Natural killer cell (primary cell): ENCODE results near the gene SURF2. TPM values are rescaled to one million over a fixed set of nuclear protein-coding genes. Genes with fewer than 3 reads are reported as not detected.
"Not testable (repeated sequence)": the region's sequence is repeated elsewhere in the genome, so short reads cannot be mapped to it uniquely, and the experiment has no call there.

ENCODE experiments used
- ATAC-seq, 3 donors: fragments of 150-1000 bp in 2 of 3; fragments of 200-7000 bp in 1 of 3; cut with Tn5 transposase; 1 replicate in 1 of 3; 2 replicates in 2 of 3; pipeline ENCODE4 v1.10.0; 2021; ENCODE audit warnings: mild to moderate bottlenecking in 2 of 3, moderate library complexity in 2 of 3
- DNase-seq, 2 donors: peaks; one replicate each; pipeline versions ENCODE4 v3.0.0 to v3.0.0-alpha.2; 2013 to 2021; ENCODE audit warnings: mixed read lengths in 1 of 2
- H3K27ac ChIP-seq: one replicate; pipeline ENCODE4 v1.5.1; 2013; ENCODE audit warnings: mild to moderate bottlenecking, low read length
- H3K27me3 ChIP-seq: one replicate; pipeline ENCODE4 v1.6.1; 2013; ENCODE audit warnings: low read length; ENCODE audit not compliant: control insufficient read depth, insufficient read depth
- H3K36me3 ChIP-seq: one replicate; pipeline ENCODE4 v1.6.1; 2013; ENCODE audit warnings: low read length; ENCODE audit not compliant: control insufficient read depth, insufficient read depth
- H3K4me1 ChIP-seq: one replicate; pipeline ENCODE4 v1.6.1; 2013; ENCODE audit warnings: low read length; ENCODE audit not compliant: control insufficient read depth, insufficient read depth
- H3K4me3 ChIP-seq: one replicate; pipeline ENCODE4 v1.5.1; 2013; ENCODE audit warnings: low read length
- H3K9me3 ChIP-seq: one replicate; pipeline ENCODE4 v1.6.1; 2013; ENCODE audit warnings: low read length; ENCODE audit not compliant: control insufficient read depth, insufficient read depth
- H3K27ac Mint-ChIP-seq, 2 donors: one replicate each; pipeline ENCODE4 v1.8.0; 2022; ENCODE audit warnings: mild to moderate bottlenecking in 2 of 2, mixed read lengths in 2 of 2, moderate library complexity in 1 of 2
- H3K27me3 Mint-ChIP-seq, 2 donors: one replicate each; pipeline ENCODE4 v1.8.0; 2022; ENCODE audit warnings: low read depth in 2 of 2, mixed read lengths in 2 of 2
- H3K36me3 Mint-ChIP-seq: one replicate; pipeline ENCODE4 v1.8.0; 2022; ENCODE audit warnings: mixed read lengths
- H3K4me1 Mint-ChIP-seq, 2 donors: one replicate each; pipeline ENCODE4 v1.8.0; 2022; ENCODE audit warnings: mixed read lengths in 2 of 2
- H3K4me3 Mint-ChIP-seq: one replicate; pipeline ENCODE4 v1.8.0; 2022; ENCODE audit warnings: mild to moderate bottlenecking, moderate library complexity, mixed read lengths
- H3K9me3 Mint-ChIP-seq, 2 donors: one replicate each; pipeline ENCODE4 v1.8.0; 2022; ENCODE audit warnings: mixed read lengths in 2 of 2
- WGBS: methylation state at CpG from one replicate; pipeline ENCODE4 v1.1.7; 2013; ENCODE audit warnings: missing lambda C conversion rate; ENCODE audit not compliant: insufficient coverage; 5-methylcytosine and 5-hydroxymethylcytosine counted together
- intact Hi-C: fragments of 100-400 bp; cut with micrococcal nuclease; formaldehyde crosslinking; loops from one replicate; pipeline ENCODE4 v1.14.2; 2022
- total RNA-seq, 4 donors: library from RNA; stranded (reverse); fragments of 120-200 nt in 1 of 4; gene quantifications; one replicate each; pipeline versions ENCODE4 v1.2.3 to v1.2.4, GENCODE V29; 2013 to 2022
- TF ChIP-seq, protein P1 (sequence below): fragments of 200-600 bp; IDR thresholded peaks from one replicate; pipeline ENCODE4 v1.8.0; 2022; ENCODE audit warnings: antibody characterized with exemption

SURF2 gene
- total RNA-seq, 3 donors from 2014 or later (not counting 1 experiment from before 2014, with no cell fraction given), result 14.3 to 14.9 (median 14.7) TPM

DNA sequence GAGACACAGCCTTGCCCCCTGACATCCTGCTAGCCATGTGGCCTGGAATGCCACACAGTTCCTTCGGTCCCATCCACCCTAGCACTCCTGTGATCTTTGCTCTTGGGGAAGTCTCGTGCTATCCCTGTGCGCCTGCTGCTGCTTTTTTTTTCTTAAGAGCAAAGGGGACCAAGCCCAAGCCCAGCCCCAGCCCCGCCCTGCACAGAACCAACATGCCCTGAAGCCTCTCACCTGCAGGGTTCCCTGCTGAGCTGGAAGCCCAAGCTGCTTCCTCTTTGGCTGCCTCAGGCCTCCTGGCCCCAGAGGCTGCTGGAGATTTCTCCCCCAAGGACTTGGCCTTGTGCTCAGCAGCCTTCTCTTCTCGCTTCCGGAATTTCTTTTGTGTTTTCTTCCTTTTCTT is 22.2 kb upstream of the SURF2 start:
- Mint-ChIP-seq H3K4me3 (no peak overlapping the region), H3K27me3 (no peaks in the 10 kb centered on the region), H3K9me3 (no peaks in the 10 kb centered on the region), H3K27ac (peak overlapping the region; percentile 11 to 91), H3K4me1 (peaks cover 30 to 37% of the 10 kb centered on the region in 2 donors), H3K36me3 (peaks cover 11% of the 10 kb centered on the region)
- H3K9me3 ChIP-seq, result no peaks in the 10 kb centered on the region
- TF ChIP-seq, protein P1, sequence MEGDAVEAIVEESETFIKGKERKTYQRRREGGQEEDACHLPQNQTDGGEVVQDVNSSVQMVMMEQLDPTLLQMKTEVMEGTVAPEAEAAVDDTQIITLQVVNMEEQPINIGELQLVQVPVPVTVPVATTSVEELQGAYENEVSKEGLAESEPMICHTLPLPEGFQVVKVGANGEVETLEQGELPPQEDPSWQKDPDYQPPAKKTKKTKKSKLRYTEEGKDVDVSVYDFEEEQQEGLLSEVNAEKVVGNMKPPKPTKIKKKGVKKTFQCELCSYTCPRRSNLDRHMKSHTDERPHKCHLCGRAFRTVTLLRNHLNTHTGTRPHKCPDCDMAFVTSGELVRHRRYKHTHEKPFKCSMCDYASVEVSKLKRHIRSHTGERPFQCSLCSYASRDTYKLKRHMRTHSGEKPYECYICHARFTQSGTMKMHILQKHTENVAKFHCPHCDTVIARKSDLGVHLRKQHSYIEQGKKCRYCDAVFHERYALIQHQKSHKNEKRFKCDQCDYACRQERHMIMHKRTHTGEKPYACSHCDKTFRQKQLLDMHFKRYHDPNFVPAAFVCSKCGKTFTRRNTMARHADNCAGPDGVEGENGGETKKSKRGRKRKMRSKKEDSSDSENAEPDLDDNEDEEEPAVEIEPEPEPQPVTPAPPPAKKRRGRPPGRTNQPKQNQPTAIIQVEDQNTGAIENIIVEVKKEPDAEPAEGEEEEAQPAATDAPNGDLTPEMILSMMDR, result no peak
- H3K27me3 ChIP-seq, result no peaks in the 10 kb centered on the region
- intact Hi-C loops, result no loop called here
- DNase-seq, result no peak
- H3K27ac ChIP-seq, result no peak overlapping the region
- no peak overlapping the region for H3K4me3 ChIP-seq
- no peak for ATAC-seq
- WGBS, result 97% methylated on average over 6 of the region's 6 CpGs
- peaks cover 24% of the 10 kb centered on the region for H3K4me1 ChIP-seq
- peaks cover 42% of the 10 kb centered on the region for H3K36me3 ChIP-seq

DNA sequence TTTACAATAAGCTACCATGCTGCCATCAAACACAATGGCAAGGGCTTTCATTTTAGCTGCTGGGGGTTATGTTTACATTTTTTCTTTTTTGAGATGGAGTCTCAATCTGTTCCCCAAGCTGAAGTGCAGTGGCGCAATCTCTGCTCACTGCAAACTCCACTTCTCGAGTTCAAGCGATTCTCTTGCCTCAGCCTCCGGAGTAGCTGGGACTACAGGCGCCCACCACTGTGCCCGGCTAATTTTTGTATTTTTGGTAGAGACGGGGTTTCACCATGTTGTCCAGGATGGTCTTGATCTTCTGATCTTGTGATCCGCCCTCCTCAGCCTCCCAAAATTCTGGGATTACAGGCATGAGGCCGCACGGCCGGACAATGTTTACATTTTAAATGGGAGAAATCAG is 21.5 kb upstream of the SURF2 start:
- Mint-ChIP-seq H3K4me1 (peaks cover 33 to 45% of the 10 kb centered on the region in 2 donors), H3K27ac (peak overlapping the region; percentile 91 to 95), H3K4me3 (peak overlapping the region; percentile 95), H3K36me3 (peaks cover 15% of the 10 kb centered on the region)
- H3K4me1 ChIP-seq, result peaks cover 28% of the 10 kb centered on the region
- intact Hi-C loops, H3K27me3 ChIP-seq, H3K9me3 ChIP-seq, H3K4me3 ChIP-seq, DNase-seq, H3K9me3 Mint-ChIP-seq, H3K27me3 Mint-ChIP-seq, H3K27ac ChIP-seq, ATAC-seq: not testable (repeated sequence)
- 93% methylated on average over 11 of the region's 11 CpGs for WGBS
- H3K36me3 ChIP-seq, result peaks cover 39% of the 10 kb centered on the region

DNA sequence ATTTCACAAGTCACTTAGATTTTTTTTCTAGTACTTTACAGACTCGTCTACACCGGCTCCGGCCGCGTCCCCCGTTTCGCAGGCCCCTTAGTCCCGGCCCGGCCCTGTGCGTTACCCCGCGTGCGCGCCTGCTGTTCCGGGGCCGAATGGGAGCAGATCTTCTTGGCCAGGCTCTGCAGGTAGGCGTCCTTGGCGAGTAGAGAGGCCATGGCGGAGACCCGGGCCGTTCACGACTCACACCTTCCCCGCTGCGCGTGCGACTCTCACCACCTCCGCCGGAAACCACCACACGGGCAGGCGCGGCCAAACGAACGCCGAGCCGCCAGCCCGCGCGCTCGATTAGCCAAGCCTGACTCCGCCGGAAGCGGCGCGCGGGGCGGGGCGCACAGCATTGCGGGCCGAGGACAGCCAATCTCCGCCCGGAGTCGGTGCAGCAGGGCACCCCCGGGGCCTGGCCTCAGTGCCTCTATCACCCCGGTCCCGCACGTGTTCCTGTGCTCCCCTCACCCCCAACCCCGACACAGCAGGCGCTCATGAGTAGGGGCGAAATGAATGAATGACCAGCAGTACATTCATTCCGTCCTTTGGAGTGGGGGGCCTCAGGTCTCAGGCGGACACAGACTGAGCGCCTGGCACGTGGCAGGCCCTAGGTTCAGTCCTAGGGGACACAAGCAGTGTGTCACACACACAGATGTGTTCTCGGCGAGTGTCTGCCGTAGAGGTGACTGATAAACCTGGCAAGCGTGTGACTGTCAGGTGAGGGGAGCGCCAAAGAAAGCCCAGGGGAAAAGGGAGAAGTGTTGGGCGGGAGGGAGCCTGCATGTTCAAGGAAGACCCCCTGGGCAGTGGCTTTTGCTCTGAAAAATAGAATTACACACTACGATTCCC is 20.2 kb upstream of the SURF2 start, which contains the start of gene SURF6:
Gene SURF6, minus strand, starts transcription at position 265 of the 888 bp plus-strand sequence. Its CDS starts 56 bp downstream, at position 209.
- Histone ChIP-seq H3K27ac (peak within 1 kb of the TSS; percentile 77), H3K4me3 (peak within 1 kb of the TSS; percentile 95), H3K9me3 (no peaks in the 10 kb centered on the region), H3K4me1 (peaks cover 41% of the 10 kb centered on the region), H3K27me3 (no peaks in the 10 kb centered on the region), H3K36me3 (peaks cover 34% of the 10 kb centered on the region)
- TF ChIP-seq, protein P1, result no peak
- WGBS, result 8% methylated on average over 69 of the region's 70 CpGs
- peaks cover 39 to 53% of the 10 kb centered on the region in 2 donors for H3K4me1 Mint-ChIP-seq
- H3K27ac Mint-ChIP-seq, result peak within 1 kb of the TSS; percentile 91 to 95
- peaks cover 9% of the 10 kb centered on the region for H3K36me3 Mint-ChIP-seq
- ATAC-seq, result peak; percentile 90 to 97 (median 92)
- DNase-seq, result peak; percentile 93 to 97
- H3K27me3 Mint-ChIP-seq, result no peaks in the 10 kb centered on the region
- H3K4me3 Mint-ChIP-seq, result peak within 1 kb of the TSS; percentile 95
- intact Hi-C loops, result loop anchor here (1.0 to 2.0 kb wide), 2 partner anchors 12 to 41 kb away; partner anchors contain the start of genes MED22, RPL7A, STKLD1 and SURF4
- H3K9me3 Mint-ChIP-seq, result no peaks in the 10 kb centered on the region

DNA sequence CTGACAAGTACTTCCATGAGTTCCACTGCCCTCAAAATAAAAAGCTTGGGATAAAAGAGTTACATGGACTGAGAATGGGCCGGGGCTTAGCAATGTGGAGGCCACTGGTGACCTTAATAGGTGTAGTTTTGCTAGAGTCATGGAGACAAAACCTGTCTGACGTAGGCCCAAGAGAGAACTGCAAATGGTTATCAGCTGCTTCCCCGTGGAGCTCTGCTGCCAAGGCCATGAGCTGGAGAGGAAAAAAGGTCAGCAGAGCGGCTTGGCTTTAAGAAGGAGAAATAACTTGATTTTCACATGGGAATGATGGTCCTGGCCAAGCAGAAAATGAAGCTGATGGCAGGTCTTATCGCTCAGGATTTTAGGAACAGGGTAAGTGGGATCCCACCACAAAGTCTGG is 16.7 kb upstream of the SURF2 start:
- H3K27ac Mint-ChIP-seq, result peak overlapping the region; percentile 83 to 88
- H3K9me3 Mint-ChIP-seq, result no peaks in the 10 kb centered on the region
- peak overlapping the region; percentile 67 for H3K4me3 Mint-ChIP-seq
- intact Hi-C loops, result no loop called here
- Histone ChIP-seq H3K27ac (peak overlapping the region; percentile 62), H3K4me3 (no peak overlapping the region), H3K4me1 (peaks cover 53% of the 10 kb centered on the region), H3K36me3 (peaks cover 15% of the 10 kb centered on the region), H3K9me3 (no peaks in the 10 kb centered on the region), H3K27me3 (no peaks in the 10 kb centered on the region)
- ATAC-seq, result no peak
- WGBS, result 95% methylated on average over 5 of the region's 5 CpGs
- peaks cover 48 to 53% of the 10 kb centered on the region in 2 donors for H3K4me1 Mint-ChIP-seq
- no peak for DNase-seq
- TF ChIP-seq, protein P1, result no peak
- no peaks in the 10 kb centered on the region for H3K27me3 Mint-ChIP-seq
- H3K36me3 Mint-ChIP-seq, result peaks cover 8% of the 10 kb centered on the region
